LHCN-M2 (cell line): ENCODE results near the gene ANTKMT. TPM values are rescaled to one million over a fixed set of nuclear protein-coding genes. Genes with fewer than 3 reads are reported as not detected.

ENCODE experiments used
- DNase-seq: peaks from one replicate; pipeline ENCODE4 v3.0.0-alpha.2; 2012; ENCODE audit warnings: low read depth
- polyA plus RNA-seq: library from polyadenylated mRNA; unstranded; fragments of >200 nt; gene quantifications from one replicate; pipeline ENCODE4 v1.2.1, GENCODE V29; 2012; ENCODE audit warnings: missing spikeins
- total RNA-seq: library from RNA; depleted of rRNA; stranded (reverse); fragments of >200 nt; gene quantifications from 2 replicates; pipeline ENCODE4 v1.2.3, GENCODE V29; 2014; rRNA removed

The ANTKMT gene, protein sequence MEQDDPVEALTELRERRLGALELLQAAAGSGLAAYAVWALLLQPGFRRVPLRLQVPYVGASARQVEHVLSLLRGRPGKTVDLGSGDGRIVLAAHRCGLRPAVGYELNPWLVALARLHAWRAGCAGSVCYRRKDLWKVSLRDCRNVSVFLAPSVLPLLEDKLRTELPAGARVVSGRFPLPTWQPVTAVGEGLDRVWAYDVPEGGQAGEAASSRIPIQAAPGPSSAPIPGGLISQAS
- total RNA-seq, result 36.7 and 55.9 TPM in 2 replicates
- polyA plus RNA-seq, result 40.7 TPM

DNA sequence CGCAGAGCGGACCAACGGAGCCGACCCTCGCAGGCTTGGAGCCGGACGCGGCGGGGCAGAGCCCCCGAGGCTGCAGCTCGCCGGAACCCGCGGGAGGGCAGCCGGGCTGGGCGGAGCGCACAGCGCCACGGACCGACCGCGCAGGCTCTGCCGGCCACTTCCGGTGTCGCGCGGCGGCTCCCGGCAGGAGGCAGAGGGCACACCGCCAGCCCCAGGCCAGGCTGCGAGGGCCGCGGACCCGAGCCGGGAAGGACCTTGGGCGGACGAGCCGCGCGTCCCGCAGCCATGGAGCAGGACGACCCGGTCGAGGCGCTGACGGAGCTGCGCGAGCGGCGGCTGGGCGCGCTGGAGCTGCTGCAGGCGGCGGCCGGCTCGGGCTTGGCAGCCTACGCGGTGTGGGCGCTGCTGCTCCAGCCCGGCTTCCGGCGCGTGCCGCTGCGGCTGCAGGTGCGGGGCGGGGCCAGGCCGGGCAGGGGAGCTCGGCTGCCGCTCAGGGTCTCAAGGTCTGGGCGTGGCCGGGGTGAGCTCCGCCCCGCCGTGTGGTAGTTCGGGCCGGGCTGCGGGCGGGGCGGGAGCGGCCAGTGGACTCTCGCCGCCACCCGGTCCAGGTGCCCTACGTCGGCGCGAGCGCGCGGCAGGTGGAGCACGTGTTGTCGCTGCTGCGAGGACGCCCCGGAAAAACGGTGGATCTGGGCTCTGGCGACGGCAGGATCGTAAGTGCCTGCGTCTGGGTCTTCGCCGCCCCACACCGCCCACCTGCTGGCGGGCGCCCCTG, at the start of gene ANTKMT:
TSS of gene ANTKMT (plus strand) at position 157 of the 775 bp plus-strand sequence. CDS start at position 286, 129 bp downstream.
- peak; percentile 64 for DNase-seq

DNA sequence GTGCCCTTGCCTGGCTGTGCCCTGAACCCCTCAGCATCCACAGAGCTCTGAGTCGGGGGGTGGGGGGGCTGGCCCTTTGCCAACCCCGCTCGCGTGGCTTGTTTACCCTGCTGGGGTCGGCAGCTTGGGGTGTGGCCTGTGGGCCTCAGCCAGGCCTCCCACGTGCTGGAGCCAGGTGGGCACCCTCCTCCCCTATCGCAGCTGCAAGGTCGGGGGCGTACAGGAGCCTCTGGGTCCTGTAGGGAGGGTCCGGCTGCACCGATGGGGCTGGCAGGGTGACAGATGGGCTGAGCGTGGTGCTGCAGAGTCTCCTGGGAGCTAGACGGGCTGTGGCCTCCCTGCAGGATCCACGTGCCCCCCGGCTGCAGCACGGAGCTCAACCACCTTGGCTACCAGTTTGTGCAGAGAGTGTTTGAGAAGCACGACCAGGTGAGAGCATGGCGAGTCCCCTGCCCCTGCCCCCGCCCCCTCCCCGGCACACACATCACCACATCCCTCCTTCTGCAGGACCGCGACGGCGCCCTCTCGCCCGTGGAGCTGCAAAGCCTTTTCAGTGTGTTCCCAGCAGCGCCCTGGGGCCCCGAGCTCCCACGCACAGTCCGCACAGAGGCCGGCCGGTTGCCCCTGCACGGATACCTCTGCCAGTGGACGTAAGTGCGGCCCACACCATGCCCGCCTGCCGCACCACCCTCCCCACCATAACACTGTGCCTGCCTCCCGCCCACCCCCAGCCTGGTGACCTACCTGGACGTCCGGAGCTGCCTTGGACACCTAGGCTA, 49.4 kb upstream of the ANTKMT start:
- DNase-seq, result no peak

DNA sequence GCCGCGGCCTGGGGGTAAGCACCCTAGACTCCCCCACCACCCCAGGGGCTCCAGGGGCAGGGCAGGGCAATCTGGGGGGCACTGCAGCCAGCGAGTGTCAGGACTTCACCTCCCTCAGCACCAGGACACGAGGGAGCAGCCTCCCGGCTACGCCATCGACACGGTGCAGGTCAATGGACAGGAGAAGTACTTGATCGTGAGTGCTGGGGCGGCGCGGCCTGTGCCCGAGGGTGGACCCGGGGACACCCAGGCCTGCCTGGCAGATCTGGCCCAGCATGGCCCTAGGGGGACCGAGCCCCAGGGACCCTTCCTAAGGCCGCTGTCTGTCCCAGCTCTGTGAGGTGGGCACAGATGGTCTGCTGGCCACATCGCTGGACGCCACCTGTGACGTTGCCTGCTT, 48.6 kb upstream of the ANTKMT start:
- DNase-seq, result no peak

DNA sequence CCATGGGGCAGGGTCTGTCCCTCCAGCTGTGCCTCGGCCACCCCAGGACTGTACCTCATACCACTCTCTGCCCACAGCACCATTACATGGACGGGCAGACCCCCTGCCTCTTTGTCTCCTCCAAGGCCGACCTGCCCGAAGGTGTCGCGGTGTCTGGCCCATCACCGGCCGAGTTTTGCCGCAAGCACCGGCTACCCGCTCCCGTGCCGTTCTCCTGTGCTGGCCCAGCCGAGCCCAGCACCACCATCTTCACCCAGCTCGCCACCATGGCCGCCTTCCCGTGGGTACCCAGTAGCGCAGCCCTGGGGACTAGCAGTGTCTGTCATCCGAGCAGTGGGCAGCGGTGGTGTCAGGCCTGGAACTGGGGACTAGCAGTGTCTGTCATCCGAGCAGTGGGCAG, 48.1 kb upstream of the ANTKMT start:
- no peak for DNase-seq

DNA sequence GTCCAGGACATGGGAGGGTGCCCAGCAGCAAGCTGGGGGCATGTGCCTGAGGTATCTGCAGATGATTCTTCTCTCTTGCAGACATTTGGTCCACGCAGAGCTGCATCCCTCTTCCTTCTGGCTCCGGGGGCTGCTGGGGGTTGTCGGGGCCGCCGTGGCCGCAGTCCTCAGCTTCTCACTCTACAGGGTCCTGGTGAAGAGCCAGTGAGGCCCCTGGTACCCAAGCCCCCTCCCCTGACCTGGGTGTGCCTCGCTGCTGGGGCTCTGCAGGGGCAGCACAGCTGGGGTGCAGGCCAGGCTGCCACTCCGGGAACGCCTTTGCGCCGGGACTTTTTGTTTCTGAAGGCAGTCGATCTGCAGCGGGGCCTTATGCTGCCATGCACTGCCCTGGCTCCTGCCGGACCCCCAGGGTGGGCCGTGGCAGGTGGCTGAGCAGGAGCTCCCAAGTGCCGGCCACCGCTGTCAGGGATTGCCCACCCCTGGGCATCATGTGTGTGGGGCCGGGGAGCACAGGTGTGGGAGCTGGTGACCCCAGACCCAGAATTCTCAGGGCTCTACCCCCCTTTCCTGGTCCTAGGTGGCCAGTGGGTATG, 47.5 kb upstream of the ANTKMT start:
- DNase-seq, result no peak

DNA sequence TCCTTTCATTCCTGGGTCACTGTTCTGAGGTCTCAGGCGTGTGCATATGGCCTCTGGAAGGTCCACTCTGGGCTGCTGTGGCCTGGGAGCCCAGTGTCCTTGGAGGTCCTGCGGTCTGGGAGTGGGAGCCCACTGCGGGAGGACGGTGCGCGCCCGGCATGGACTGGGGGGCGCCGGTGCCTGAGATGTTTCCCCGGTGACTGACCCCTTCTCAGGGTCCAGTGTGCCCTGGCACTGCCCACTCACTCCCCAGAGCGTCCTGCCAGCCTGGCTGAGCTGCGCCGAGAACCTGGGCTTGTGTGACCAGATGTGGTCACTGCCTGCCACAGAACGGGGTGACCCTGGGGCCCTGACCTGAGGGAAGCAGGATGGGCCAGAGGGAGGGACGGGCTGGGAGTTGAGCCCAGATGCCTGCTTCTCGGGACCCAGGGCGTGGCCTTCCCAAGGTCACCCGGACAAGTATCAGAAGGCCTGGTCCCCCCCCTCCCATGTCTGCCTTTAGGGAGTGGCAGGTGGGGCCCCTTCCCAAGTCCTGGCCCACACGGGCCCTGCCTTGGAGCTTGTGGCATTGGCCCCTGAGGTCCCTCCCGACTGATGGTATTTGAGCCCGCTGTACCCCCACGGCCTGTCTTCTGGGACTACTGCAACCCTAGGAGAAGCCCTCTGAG, 46.6 kb upstream of the ANTKMT start:
- no peak for DNase-seq

DNA sequence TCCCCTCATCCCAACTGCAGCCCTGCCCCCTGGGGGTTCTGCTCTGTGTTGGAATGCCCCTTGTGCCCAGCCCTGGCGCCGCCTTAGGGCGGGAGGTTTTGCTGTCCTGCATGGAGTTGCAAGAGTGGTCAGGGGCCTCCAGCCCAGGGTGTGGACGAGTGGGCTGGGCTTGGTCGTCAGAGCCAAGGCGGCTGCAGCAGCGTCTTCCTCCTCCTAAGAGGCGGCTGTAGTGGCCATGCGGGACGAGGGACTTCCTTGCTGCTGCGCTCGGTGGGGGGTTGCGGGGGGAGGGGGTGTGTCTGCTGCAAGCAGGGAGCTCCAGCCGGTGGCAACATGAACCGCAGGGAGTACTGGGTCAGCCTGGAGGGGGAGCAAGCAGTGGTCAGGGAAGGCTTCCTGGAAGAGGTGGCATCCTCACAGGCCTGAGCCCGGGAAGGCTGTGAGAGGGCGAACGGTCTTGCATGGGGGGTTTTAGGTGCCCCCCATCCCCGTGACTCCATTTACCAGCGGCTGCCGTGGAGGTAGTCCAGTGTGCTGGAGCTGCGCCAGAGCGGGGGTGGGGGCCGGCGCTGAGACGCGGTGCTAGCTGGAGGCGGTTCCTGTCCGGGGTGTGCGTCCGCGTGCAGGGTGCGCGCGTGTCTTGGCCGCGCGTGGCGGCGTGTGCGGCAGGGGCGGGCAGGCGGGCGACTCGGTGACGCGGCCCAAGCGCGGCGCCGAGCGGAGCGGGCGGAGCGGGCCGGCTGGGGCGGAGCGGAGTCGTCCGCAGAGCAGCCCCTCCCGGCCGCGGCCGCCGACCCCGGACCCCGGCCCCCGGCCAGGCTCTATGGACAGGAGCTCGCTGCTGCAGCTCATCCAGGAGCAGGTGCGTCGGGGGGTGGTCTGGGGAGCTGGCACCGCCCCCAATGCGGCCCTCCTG, 45.7 kb upstream of the ANTKMT start, which contains the start of gene RHBDL1:
TSS of gene RHBDL1 (plus strand) at position 704 of the 916 bp plus-strand sequence. CDS start at position 824, 120 bp downstream.
- DNase-seq, result no peak

DNA sequence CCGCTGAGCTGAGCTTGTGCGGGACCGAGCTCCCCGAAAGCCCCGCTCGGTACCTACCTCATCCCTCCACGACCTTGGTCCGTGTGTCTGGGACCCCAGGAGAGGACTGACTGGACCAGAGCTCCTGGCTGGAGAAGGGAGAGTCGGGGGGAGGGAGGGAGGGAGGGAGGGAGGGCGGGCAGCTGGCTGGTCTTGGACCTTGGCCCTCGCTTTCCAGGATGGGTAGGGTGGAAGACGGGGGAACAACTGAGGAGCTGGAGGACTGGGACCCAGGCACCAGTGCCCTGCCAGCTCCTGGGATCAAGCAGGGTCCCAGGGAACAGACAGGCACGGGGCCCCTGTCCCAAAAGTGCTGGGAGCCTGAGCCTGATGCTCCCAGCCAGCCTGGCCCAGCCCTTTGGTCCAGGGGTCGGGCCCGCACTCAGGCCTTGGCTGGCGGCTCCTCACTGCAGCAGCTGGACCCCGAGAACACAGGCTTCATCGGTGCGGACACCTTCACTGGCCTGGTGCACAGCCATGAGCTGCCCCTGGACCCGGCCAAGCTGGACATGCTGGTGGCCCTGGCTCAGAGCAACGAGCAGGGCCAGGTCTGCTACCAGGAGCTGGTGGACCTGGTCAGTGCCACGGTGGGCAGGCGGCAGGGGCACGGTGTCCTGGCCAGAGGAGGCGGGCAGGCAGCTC, 44.9 kb upstream of the ANTKMT start:
- DNase-seq, result no peak

DNA sequence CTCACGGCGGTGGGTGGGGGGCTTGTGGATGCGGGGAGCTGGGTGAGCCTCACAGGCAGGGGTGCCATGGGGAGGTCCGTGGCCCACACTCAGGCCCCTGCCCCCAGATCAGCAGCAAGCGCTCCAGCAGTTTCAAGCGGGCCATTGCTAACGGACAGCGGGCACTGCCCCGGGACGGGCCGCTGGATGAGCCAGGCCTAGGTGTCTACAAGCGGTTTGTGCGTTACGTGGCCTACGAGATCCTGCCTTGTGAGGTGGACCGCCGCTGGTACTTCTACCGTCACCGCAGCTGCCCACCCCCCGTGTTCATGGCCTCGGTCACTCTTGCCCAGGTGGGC, 44.4 kb upstream of the ANTKMT start:
- DNase-seq, result no peak

DNA sequence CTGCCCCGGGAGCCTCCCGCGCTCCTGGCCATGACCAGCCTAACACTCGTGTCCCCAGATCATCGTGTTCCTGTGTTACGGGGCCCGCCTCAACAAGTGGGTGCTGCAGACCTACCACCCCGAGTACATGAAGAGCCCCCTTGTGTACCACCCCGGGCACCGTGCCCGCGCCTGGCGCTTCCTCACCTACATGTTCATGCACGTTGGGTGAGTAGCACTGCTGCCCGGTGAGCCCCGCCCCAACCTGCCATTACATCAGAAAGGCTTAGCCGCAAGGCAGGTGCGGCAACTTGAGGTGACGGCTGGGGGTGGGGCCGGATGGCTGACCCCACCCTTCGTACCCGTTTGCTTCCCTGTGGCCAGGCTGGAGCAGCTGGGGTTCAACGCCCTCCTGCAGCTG, 44.0 kb upstream of the ANTKMT start:
- DNase-seq, result no peak

DNA sequence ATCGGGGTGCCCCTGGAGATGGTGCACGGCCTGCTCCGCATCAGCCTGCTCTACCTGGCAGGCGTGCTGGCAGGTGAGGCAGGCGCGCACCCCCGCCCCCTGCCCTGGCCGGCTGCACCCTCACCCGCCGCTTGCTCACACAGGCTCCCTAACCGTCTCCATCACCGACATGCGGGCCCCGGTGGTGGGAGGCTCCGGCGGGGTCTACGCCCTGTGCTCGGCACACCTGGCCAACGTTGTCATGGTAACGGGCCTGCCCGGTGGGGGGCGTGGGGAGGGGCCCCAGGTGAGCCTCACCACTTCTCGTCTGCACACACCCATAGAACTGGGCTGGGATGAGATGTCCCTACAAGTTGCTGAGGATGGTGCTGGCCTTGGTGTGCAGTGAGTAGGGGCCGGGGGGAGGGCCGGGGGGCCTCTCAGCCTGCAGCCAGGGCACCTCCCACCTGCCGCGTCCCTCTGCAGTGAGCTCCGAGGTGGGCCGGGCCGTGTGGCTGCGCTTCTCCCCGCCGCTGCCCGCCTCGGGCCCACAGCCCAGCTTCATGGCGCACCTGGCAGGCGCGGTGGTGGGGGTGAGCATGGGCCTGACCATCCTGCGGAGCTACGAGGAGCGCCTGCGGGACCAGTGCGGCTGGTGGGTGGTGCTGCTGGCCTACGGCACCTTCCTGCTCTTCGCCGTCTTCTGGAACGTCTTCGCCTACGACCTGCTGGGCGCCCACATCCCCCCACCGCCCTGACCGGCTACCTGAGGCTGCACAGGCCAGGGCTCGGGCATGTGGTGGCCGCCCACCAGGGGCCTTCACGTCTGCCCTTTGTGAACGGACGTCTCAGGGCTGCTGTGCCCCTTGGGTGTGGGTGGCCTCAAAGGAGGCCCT, 43.4 kb upstream of the ANTKMT start:
- no peak for DNase-seq

DNA sequence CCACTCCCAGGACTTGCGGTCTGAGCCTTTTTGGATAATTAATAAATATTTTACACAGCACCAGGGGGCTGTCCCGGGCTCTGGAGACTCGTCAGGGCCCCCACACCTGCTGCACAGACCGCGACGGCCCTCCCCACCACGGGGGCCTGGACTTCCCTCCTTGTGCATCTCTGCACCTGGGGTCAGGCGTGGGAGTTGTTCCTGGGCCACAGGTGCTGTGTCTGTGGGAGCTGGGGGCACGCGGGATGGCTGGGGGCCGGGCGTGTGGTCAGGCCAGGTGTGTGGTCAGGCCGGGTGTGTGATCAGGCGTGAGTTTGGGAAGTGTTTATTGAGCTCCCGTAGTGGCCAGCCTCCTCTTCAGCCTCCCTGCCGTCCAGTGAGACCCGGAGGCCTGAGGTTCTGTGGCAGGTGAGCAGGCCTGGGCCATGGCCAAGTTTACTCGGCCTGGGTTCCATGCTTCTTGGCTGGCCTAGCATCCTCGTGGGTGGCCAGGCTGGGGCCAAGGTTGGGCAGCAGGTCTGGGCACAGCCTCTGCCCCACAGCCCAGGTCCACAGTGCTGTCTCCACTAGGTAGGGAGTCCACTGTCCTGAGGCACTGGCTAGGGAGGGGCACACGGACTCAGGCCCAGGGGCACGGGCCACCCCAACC, 42.6 kb upstream of the ANTKMT start:
- no peak for DNase-seq

DNA sequence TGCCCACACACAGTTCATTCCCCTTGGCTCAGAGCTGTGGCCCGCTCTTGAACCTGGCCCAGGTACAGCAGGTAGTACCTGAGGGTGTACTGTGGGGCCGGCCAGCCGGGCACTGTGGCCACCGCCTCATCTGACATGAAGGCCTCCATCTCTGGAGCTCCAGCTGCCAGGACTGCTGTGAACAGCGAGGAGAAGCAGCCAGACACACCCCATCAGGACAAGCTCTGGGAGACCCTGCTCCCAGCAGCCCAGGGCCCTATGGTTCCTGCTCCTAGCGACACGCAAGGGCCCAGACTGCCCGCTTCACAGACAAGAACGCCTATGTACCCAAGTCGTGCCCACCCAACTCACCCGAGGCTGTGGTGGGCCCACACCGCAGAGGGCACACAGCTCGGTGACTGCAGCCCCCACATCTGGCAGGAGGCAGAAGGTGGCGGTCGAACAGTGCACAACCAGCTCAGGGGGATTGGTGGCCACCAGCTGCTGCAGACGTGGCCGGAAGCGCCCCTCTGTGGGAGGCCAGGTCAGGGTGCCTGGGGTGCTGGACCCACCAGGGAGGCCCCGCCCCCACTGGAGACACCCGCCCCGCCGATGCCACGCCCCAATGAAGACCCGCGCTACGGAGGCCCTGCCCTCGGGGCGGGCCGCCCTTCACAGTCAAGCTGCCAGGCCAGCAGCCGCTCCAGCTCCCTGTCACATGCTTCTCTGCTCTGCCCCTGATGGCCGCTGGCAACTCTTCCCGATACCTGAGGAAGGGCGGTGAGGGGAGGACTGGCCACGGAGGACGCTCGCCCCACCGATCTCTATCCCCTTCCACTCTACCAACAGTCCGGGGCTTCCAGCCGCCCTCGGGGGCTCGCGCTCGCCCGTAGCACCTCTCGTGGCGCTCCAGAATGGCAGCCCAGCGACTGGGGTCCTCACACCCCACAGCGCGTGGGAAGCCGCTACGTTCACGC, 41.8 kb upstream of the ANTKMT start:
- DNase-seq, result no peak

DNA sequence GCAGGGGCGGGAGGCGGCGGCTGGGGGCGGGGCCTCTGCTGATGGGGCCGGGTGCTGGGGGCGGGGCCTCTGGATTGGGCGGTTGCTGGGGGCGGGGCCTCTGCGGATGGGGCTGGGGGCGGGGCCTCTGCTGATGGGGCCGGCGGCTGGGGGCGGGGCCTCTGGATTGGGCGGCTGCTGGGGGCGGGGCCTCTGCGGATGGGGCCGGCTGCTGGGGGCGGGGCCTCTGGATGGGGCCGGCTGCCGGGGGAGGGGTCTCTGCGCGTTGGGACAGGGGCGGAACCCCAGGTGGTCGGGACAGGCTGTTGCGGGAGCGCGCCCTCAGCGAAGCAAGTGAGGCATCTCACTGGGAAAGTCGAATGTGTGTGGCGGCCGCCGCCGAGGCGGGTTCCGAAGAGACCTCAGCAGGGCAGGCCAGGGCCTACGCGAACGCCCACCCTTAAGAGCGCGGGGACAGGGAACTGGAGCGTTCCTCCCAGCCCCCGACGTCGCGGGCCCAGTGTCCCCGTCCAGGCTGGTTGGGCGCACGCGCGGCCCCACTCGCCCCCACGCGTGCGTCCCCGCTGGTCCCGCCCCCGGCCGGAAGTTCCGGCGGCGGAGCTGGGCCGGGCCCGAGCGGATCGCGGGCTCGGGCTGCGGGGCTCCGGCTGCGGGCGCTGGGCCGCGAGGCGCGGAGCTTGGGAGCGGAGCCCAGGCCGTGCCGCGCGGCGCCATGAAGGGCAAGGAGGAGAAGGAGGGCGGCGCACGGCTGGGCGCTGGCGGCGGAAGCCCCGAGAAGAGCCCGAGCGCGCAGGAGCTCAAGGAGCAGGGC, 40.9 kb upstream of the ANTKMT start, which contains the start of gene STUB1:
TSS of gene STUB1 (plus strand) at position 597 of the 811 bp plus-strand sequence. CDS start at position 713, 116 bp downstream.
- DNase-seq, result peak; percentile 77

DNA sequence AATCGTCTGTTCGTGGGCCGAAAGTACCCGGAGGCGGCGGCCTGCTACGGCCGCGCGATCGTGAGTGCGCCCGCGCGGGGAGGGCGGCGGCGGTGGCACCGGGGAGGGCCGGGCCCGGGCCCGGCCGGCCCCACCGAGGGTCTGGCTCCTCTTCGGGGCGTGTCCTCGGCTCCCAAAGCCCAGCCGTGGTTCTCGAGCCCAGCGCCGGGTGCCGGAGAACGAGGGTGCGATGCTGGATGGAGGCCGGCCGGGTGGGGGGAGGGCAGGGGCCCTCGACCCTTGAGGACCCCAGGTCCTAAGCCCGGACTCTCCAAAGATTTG, 40.4 kb upstream of the ANTKMT start:
- DNase-seq, result no peak
